Measurements from ENCODE around the gene VIPAS39. TPM values are rescaled to one million over a fixed set of nuclear protein-coding genes. Genes with fewer than 3 reads are reported as not detected.

VIPAS39 gene
- total and polyA plus RNA-seq, 2 of the 13 experiments (the other 11 are each of a cell fraction or from before 2014, with no cell fraction given), result 13.3 to 21.5 TPM

DNA sequence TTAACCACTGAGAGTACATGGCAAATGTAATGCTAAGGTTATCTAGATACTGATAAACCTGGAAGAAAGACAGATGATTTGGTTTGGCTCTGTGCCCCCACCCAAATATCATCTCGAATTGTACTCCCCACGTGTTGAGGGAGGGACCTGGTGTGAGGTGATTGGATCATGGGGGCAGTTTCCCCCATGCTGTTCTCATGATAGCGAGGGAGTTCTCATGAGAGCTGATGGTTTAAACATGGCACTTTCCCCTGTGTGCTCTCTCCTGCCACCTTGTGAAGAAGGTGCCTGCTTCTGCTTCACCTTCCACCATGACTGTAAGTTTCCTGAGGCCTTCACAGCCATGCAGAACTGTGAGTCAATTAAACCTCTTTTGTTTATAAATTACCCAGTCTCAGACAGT lies 48.3 kb downstream of the VIPAS39 start (continued):
- TF ChIP-seq TEAD3 (CRISPR knock-in tag; optimal IDR thresholded peaks at IDR 0.05; ENCODE audit: borderline replicate concordance), result peak; percentile 9
- peak; percentile 32; the same call in 1 of the 2 replicates for TF ChIP-seq SAP130 (CRISPR knock-in tag; IDR thresholded peaks at IDR 0.05; ENCODE audit: low read depth)

DNA sequence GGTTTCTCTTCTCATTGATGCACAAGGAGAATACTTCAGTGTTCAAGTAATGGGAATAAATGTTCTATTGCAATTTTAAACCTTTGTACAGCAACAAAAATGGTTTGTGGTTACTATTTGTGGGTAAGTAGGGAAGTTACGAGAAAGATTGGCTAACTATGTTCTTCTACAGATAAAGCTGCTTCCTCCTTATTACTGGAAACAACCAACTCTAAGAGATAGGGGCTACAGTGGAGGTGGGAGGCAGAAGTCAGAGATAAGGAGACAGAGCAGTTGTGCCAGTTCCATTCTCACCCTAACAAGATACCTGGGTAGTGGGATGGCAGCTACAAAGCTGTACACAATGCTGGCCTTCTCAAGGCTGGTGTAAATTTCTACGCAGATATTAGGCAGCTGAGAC lies 50.2 kb downstream of the VIPAS39 start:
- no peak for FAIRE-seq
- Histone ChIP-seq H3K9me3 (ENCODE audit: low read length) (no peaks in the 10 kb centered on the region), H2AFZ (ENCODE audit: low read length) (no peak overlapping the region), H3K9ac (ENCODE audit: insufficient read depth, low read depth, low read length) (no peak overlapping the region), H3K4me3 (replicated peaks in 1 of 3; ENCODE audit: insufficient read depth in 1 of 3, low read depth in 2 of 3, low read length in 3 of 3) (no peak overlapping the region), H3K36me3 (replicated peaks in 1 of 2; ENCODE audit: control insufficient read depth in 1 of 2, insufficient read depth in 2 of 2, low read length in 2 of 2) (no peaks in the 10 kb centered on the region), H3K4me1 (ENCODE audit: insufficient read depth, low read length) (peaks cover 9% of the 10 kb centered on the region), H3K27ac (ENCODE audit: extremely low read length, insufficient read depth, low read length) (no peak overlapping the region), H3K79me2 (ENCODE audit: insufficient read depth, low read length) (no peaks in the 10 kb centered on the region), H3K27me3 (ENCODE audit: control insufficient read depth in 1 of 2, insufficient read depth in 2 of 2, low read length in 2 of 2) (no peaks in the 10 kb centered on the region), H4K20me1 (ENCODE audit: insufficient read depth, low read length) (no peaks in the 10 kb centered on the region), H3K4me2 (ENCODE audit: low read depth, low read length) (no peak overlapping the region)
- intact Hi-C loops (cut with micrococcal nuclease; ENCODE audit: unreplicated experiment), result no loop called here
- ChIA-PET POLR2A (no interaction called here), CTCF (ENCODE audit: low intra/inter-chr PET ratio, low total read pairs) (no interaction called here)
- in situ Hi-C loops (cut with HindIII; ENCODE audit: extremely low pct_ligation_motif_present, low pct_unique_long_range_greater_than_20kb), result no loop called here
- ATAC-seq, result no peak
- TF ChIP-seq AKAP8 (CRISPR knock-in tag; IDR thresholded peaks at IDR 0.05) (no peak), ZNF260 (CRISPR knock-in tag; IDR thresholded peaks at IDR 0.05; ENCODE audit: borderline replicate concordance, low read depth) (no peak), NFKBIZ (CRISPR knock-in tag; IDR thresholded peaks at IDR 0.05) (no peak), NR2F1 (CRISPR knock-in tag; IDR thresholded peaks at IDR 0.05) (no peak), EP300 (IDR thresholded peaks at IDR 0.05; ENCODE audit: low read depth in 2 of 2, low read length in 2 of 2) (no peak), EP300 (CRISPR knock-in tag; IDR thresholded peaks at IDR 0.05; ENCODE audit: borderline replicate concordance) (no peak), XBP1 (CRISPR knock-in tag; IDR thresholded peaks at IDR 0.05) (no peak), KLF6 (CRISPR knock-in tag; IDR thresholded peaks at IDR 0.05) (no peak)
- TF ChIP-seq, protein P1, sequence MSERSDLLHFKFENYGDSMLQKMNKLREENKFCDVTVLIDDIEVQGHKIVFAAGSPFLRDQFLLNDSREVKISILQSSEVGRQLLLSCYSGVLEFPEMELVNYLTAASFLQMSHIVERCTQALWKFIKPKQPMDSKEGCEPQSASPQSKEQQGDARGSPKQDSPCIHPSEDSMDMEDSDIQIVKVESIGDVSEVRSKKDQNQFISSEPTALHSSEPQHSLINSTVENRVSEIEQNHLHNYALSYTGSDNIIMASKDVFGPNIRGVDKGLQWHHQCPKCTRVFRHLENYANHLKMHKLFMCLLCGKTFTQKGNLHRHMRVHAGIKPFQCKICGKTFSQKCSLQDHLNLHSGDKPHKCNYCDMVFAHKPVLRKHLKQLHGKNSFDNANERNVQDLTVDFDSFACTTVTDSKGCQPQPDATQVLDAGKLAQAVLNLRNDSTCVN (CRISPR knock-in tag; IDR thresholded peaks at IDR 0.05; ENCODE audit: borderline replicate concordance), result no peak
- TF ChIP-seq, protein P2, sequence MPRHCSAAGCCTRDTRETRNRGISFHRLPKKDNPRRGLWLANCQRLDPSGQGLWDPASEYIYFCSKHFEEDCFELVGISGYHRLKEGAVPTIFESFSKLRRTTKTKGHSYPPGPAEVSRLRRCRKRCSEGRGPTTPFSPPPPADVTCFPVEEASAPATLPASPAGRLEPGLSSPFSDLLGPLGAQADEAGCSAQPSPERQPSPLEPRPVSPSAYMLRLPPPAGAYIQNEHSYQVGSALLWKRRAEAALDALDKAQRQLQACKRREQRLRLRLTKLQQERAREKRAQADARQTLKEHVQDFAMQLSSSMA (CRISPR knock-in tag; IDR thresholded peaks at IDR 0.05), result no peak
- TF ChIP-seq, protein P3, sequence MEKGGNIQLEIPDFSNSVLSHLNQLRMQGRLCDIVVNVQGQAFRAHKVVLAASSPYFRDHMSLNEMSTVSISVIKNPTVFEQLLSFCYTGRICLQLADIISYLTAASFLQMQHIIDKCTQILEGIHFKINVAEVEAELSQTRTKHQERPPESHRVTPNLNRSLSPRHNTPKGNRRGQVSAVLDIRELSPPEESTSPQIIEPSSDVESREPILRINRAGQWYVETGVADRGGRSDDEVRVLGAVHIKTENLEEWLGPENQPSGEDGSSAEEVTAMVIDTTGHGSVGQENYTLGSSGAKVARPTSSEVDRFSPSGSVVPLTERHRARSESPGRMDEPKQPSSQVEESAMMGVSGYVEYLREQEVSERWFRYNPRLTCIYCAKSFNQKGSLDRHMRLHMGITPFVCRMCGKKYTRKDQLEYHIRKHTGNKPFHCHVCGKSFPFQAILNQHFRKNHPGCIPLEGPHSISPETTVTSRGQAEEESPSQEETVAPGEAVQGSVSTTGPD (CRISPR knock-in tag; IDR thresholded peaks at IDR 0.05), result no peak
- TF ChIP-seq, protein P4, sequence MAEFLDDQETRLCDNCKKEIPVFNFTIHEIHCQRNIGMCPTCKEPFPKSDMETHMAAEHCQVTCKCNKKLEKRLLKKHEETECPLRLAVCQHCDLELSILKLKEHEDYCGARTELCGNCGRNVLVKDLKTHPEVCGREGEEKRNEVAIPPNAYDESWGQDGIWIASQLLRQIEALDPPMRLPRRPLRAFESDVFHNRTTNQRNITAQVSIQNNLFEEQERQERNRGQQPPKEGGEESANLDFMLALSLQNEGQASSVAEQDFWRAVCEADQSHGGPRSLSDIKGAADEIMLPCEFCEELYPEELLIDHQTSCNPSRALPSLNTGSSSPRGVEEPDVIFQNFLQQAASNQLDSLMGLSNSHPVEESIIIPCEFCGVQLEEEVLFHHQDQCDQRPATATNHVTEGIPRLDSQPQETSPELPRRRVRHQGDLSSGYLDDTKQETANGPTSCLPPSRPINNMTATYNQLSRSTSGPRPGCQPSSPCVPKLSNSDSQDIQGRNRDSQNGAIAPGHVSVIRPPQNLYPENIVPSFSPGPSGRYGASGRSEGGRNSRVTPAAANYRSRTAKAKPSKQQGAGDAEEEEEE (CRISPR knock-in tag; IDR thresholded peaks at IDR 0.05; ENCODE audit: borderline replicate concordance), result no peak
- no peak for DNase-seq (ENCODE audit: low spot score)
- WGBS (ENCODE audit: low lambda C conversion rate), result 96% methylated on average over 2 of the region's 2 CpGs
- BruUV-seq (replicated peaks), result no TSS peak
